Neutrophil (primary cell): Measurements from ENCODE around the gene SPIN1.

Source experiments
- H3K27ac ChIP-seq: fragments of 200-600 bp; sonication (generic); 2 replicates; pipeline ENCODE4 v1.5.1; 2016; ENCODE audit warnings: mild to moderate bottlenecking, moderate library complexity
- H3K27me3 ChIP-seq: fragments of 200-600 bp; sonication (generic); 2 replicates; pipeline ENCODE4 v1.6.0; 2016; ENCODE audit warnings: mild to moderate bottlenecking
- H3K36me3 ChIP-seq: fragments of 200-600 bp; sonication (generic); 2 replicates; pipeline ENCODE4 v1.5.1; 2017
- H3K4me1 ChIP-seq, 2 experiments: fragments of 200-600 bp in 1 of 2; sonication (generic) in 1 of 2; 1 replicate in 1 of 2; 2 replicates in 1 of 2; pipeline versions ENCODE4 v1.5.1 to v1.6.1; 2013 to 2016; ENCODE audit warnings: low read depth in 1 of 2, low read length in 1 of 2, mild to moderate bottlenecking in 1 of 2, moderate library complexity in 1 of 2; ENCODE audit not compliant: control insufficient read depth in 1 of 2, insufficient read depth in 1 of 2
- H3K4me3 ChIP-seq, 2 experiments: fragments of 200-600 bp in 1 of 2; sonication (generic) in 1 of 2; 1 replicate in 1 of 2; 2 replicates in 1 of 2; pipeline ENCODE4 v1.5.1; 2013 to 2016; ENCODE audit warnings: low read depth in 1 of 2, low read length in 1 of 2, mild to moderate bottlenecking in 1 of 2, moderate library complexity in 1 of 2
- H3K9me3 ChIP-seq: fragments of 200-600 bp; sonication (generic); 2 replicates; pipeline ENCODE4 v1.5.1; 2016
- TF ChIP-seq, protein P1 (sequence below): fragments of 200-600 bp; sonication (generic); IDR thresholded peaks from 2 replicates; pipeline ENCODE4 v1.5.1; 2016; ENCODE audit warnings: antibody characterized with exemption

SPIN1 gene

GRCh38 chr9:88437210-88438146 lies 49.2 kb downstream of the SPIN1 start:
- Histone ChIP-seq H3K27me3 (no peaks in the 10 kb centered on the region), H3K4me1 (no peaks in the 10 kb centered on the region), H3K9me3 (no peaks in the 10 kb centered on the region), H3K36me3 (peaks cover 7% of the 10 kb centered on the region), H3K27ac (no peak overlapping the region), H3K4me3 (no peak overlapping the region)
- TF ChIP-seq, protein P1, sequence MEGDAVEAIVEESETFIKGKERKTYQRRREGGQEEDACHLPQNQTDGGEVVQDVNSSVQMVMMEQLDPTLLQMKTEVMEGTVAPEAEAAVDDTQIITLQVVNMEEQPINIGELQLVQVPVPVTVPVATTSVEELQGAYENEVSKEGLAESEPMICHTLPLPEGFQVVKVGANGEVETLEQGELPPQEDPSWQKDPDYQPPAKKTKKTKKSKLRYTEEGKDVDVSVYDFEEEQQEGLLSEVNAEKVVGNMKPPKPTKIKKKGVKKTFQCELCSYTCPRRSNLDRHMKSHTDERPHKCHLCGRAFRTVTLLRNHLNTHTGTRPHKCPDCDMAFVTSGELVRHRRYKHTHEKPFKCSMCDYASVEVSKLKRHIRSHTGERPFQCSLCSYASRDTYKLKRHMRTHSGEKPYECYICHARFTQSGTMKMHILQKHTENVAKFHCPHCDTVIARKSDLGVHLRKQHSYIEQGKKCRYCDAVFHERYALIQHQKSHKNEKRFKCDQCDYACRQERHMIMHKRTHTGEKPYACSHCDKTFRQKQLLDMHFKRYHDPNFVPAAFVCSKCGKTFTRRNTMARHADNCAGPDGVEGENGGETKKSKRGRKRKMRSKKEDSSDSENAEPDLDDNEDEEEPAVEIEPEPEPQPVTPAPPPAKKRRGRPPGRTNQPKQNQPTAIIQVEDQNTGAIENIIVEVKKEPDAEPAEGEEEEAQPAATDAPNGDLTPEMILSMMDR: no peak

- no peaks in the 10 kb centered on the region for H3K36me3 ChIP-seq
Observed at GRCh38 chr9:88438811-88439210, 50.6 kb downstream of the SPIN1 start.

DNA sequence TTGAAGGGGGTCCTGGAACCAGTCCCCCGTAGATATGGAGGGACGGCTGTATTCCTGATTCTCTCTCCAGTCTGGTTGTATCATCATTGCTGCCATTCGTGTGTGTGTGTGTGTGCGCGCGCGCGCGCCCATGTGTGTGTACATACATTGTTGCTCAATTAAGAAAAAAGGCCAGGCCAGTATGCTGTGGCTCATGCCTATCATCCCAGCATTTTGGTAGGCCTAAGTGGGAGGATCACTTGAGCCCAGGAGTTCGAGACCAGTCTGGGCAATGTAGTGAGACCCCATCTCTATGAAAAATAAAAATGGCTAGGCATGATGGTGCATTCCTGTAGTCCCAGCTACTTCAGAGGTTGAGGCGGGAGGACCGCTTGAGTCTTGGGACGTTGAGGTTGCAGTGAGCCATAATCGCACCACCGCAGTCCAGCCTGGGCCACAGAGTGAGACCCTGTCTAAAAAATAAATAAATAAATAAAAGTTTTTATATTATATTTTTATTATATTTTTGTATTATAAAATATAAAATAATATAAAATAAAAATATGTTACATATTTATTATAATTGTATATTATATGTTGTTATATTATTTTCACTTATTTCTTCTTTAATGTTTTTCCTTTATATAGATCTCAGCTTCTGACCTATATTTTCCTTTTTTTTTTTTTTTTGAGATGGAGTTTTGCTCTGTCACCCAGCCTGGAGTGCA lies 53.2 kb downstream of the SPIN1 start:
- Histone ChIP-seq H3K4me3 (no peak overlapping the region), H3K36me3 (no peaks in the 10 kb centered on the region), H3K4me1 (peaks cover 0 to 5% of the 10 kb centered on the region in 2 experiments), H3K27ac (no peak overlapping the region), H3K9me3 (no peaks in the 10 kb centered on the region), H3K27me3 (no peaks in the 10 kb centered on the region)
- TF ChIP-seq, protein P1: no peak

More at GRCh38 chr9:88438811-88439210, 50.6 kb downstream of the SPIN1 start:
- TF ChIP-seq, protein P1: no peak
- Histone ChIP-seq H3K4me3 (no peak overlapping the region), H3K27ac (no peak overlapping the region), H3K9me3 (no peaks in the 10 kb centered on the region), H3K4me1 (peaks cover 0 to 4% of the 10 kb centered on the region in 2 experiments), H3K27me3 (no peaks in the 10 kb centered on the region)

DNA sequence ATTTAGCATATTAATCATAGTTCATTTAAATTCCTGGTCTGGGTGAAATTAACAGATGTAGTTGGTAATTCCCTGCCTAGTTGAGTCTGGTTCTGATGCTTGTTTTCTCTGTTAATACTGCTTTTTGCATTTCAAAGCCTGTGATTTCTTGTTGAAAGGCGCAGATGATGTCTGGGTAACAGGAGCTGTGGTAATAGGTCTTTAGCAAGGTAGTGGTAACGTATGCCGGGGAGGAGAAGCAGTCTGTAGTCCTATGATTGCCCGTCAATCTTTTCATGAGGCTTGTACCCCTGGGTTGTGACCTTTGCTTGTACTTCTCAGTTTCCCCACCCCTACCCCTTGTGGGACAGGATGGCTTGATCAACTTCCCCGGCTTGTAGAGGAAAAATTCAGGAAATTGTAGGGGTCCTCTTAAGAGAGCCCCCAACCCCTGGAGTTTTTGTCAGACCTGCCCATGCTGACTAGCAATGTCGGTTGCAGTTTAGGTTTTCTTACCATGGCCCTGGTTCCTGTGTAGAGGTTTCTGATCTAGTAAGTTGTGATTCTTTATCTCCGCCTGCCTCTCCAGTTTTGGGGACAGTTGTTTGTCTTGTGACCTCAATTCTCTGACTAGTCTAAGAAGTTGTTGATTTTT lies 55.4 kb downstream of the SPIN1 start:
- no peak overlapping the region for H3K4me3 ChIP-seq
- no peak overlapping the region for H3K27ac ChIP-seq
- H3K36me3 ChIP-seq: no peaks in the 10 kb centered on the region
- no peaks in the 10 kb centered on the region for H3K27me3 ChIP-seq
- no peaks in the 10 kb centered on the region for H3K9me3 ChIP-seq
- TF ChIP-seq, protein P1: no peak
- peaks cover 0 to 5% of the 10 kb centered on the region in 2 experiments for H3K4me1 ChIP-seq

GRCh38 chr9:88446728-88447127 lies 58.5 kb downstream of the SPIN1 start:
- H3K27me3 ChIP-seq: no peaks in the 10 kb centered on the region
- TF ChIP-seq, protein P1: no peak
- no peak overlapping the region for H3K27ac ChIP-seq
- peaks cover 4% of the 10 kb centered on the region for H3K36me3 ChIP-seq
- H3K9me3 ChIP-seq: no peaks in the 10 kb centered on the region
- peaks cover 0 to 5% of the 10 kb centered on the region in 2 experiments for H3K4me1 ChIP-seq
- no peak overlapping the region for H3K4me3 ChIP-seq
